H1 (cell line): ENCODE measurements around the gene CHRD. TPM values are rescaled to one million over a fixed set of nuclear protein-coding genes. Genes with fewer than 3 reads are reported as not detected.

ENCODE experiments used
- CTCF ChIA-PET: fragments of 300-600 bp; sonication (Branson Sonifier 250); formaldehyde crosslinking; loops from one replicate; lab custom pipeline; 2021; ENCODE audit not compliant: partially characterized antibody; lab: Charles Lee
- POLR2A ChIA-PET: fragments of 300-600 bp; sonication (Branson Sonifier 250); formaldehyde crosslinking; loops from one replicate; lab custom pipeline; 2021; ENCODE audit warnings: inconsistent platforms; ENCODE audit not compliant: partially characterized antibody; lab: Charles Lee
- DNase-seq, 2 experiments: peaks; one replicate each; pipeline versions ENCODE4 v3.0.0 to v3.0.0-alpha.2; 2010 to 2022; ENCODE audit warnings: low spot score in 2 of 2, low read depth in 1 of 2, mixed read lengths in 1 of 2
- FAIRE-seq: peaks from 2 replicates; lab custom pipeline; 2011; peaks lifted over from hg19 to GRCh38; lab: Jason Lieb, UNC
- H2AFZ ChIP-seq: 2 replicates; pipeline ENCODE4 v1.8.1; 2012; ENCODE audit warnings: low read length, inconsistent platforms
- H2AK5ac ChIP-seq: 2 replicates; pipeline ENCODE4 v1.6.1; 2013; ENCODE audit warnings: low read depth, low read length
- H2BK120ac ChIP-seq: replicated peaks from 2 replicates; pipeline ENCODE3; 2013; ENCODE audit warnings: low read depth, low read length, inconsistent platforms
- H2BK12ac ChIP-seq: 2 replicates; pipeline ENCODE4 v1.6.1; 2013; ENCODE audit warnings: low read depth, low read length
- H2BK15ac ChIP-seq: 2 replicates; pipeline ENCODE4 v1.6.1; 2013; ENCODE audit warnings: low read length
- H2BK20ac ChIP-seq: 2 replicates; pipeline ENCODE4 v1.6.1; 2013; ENCODE audit warnings: low read length
- H2BK5ac ChIP-seq: 2 replicates; pipeline ENCODE4 v1.6.1; 2013; ENCODE audit warnings: low read depth, low read length
- H3K14ac ChIP-seq: 2 replicates; pipeline ENCODE4 v1.6.1; 2013; ENCODE audit warnings: inconsistent platforms; ENCODE audit not compliant: insufficient read length
- H3K18ac ChIP-seq: 2 replicates; pipeline ENCODE4 v1.6.1; 2013; ENCODE audit warnings: low read length; ENCODE audit errors: extremely low read depth
- H3K23ac ChIP-seq: 2 replicates; pipeline ENCODE4 v1.6.1; 2013; ENCODE audit warnings: inconsistent platforms; ENCODE audit not compliant: insufficient read length
- H3K23me2 ChIP-seq: 2 replicates; pipeline ENCODE4 v1.6.1; 2013; ENCODE audit warnings: low read depth, low read length
- H3K27ac ChIP-seq: 2 replicates; pipeline ENCODE4 v1.6.1; 2011; ENCODE audit warnings: low read depth, low read length, inconsistent platforms
- H3K27me3 ChIP-seq, 4 experiments: replicated peaks in 1 of 4; 1 replicate in 1 of 4; 2 replicates in 3 of 4; pipeline versions ENCODE4 v1.6.1 to v1.8.1; 2011 to 2013; ENCODE audit warnings: low read length in 3 of 4, mild to moderate bottlenecking in 3 of 4, inconsistent platforms in 2 of 4, mixed read lengths in 2 of 4, moderate library complexity in 1 of 4; ENCODE audit not compliant: control insufficient read depth in 3 of 4, insufficient read depth in 3 of 4; ENCODE audit errors: extremely low read depth in 1 of 4
- H3K36me3 ChIP-seq, 4 experiments: 2 replicates each; pipeline versions ENCODE4 v1.6.1 to v1.8.1; 2011 to 2013; ENCODE audit warnings: mild to moderate bottlenecking in 4 of 4, low read length in 3 of 4, moderate library complexity in 2 of 4, control low read depth in 1 of 4, inconsistent platforms in 1 of 4; ENCODE audit not compliant: insufficient read depth in 4 of 4, control insufficient read depth in 2 of 4
- H3K4ac ChIP-seq: replicated peaks from 2 replicates; pipeline ENCODE3; 2013; ENCODE audit warnings: low read length, low read depth, mixed read lengths, inconsistent platforms; ENCODE audit not compliant: insufficient read length
- H3K4me1 ChIP-seq, 4 experiments: replicated peaks in 1 of 4; 1 replicate in 1 of 4; 2 replicates in 3 of 4; pipeline versions ENCODE4 v1.6.1 to v1.8.1; 2011 to 2013; ENCODE audit warnings: low read length in 3 of 4, inconsistent platforms in 2 of 4, mixed read lengths in 1 of 4; ENCODE audit not compliant: insufficient read depth in 4 of 4, control insufficient read depth in 3 of 4
- H3K4me2 ChIP-seq, 2 experiments: 2 replicates each; pipeline versions ENCODE4 v1.6.1 to v1.8.1; 2011 to 2013; ENCODE audit warnings: low read depth in 2 of 2, low read length in 2 of 2, control low read depth in 1 of 2, inconsistent platforms in 1 of 2, mild to moderate bottlenecking in 1 of 2; ENCODE audit not compliant: insufficient read depth in 1 of 2
- H3K4me3 ChIP-seq, 4 experiments: fragments of 200-600, 300-600 bp in 1 of 4; sonication (generic), shearing (Covaris generic), sonication (Bioruptor Twin) in 1 of 4; 2 replicates each; pipeline versions ENCODE4 v1.5.1 to v1.8.1; 2011 to 2016; ENCODE audit warnings: low read length in 4 of 4, low read depth in 3 of 4, control low read depth in 2 of 4, inconsistent platforms in 2 of 4, mild to moderate bottlenecking in 2 of 4, mixed read lengths in 1 of 4, moderate library complexity in 1 of 4; ENCODE audit not compliant: insufficient read depth in 2 of 4; ENCODE audit errors: extremely low read depth in 1 of 4
- H3K56ac ChIP-seq: replicated peaks from 2 replicates; pipeline ENCODE3; 2013; ENCODE audit warnings: low read depth, mild to moderate bottlenecking, mixed read lengths, low read length, inconsistent platforms; ENCODE audit not compliant: insufficient read length
- H3K79me1 ChIP-seq: 2 replicates; pipeline ENCODE4 v1.6.1; 2013; ENCODE audit warnings: low read depth, low read length, control low read depth
- H3K79me2 ChIP-seq, 2 experiments: 2 replicates each; pipeline versions ENCODE4 v1.6.1 to v1.8.1; 2012 to 2013; ENCODE audit warnings: low read length in 2 of 2, mild to moderate bottlenecking in 2 of 2, inconsistent platforms in 1 of 2; ENCODE audit not compliant: insufficient read depth in 2 of 2, control insufficient read depth in 1 of 2
- H3K9ac ChIP-seq, 4 experiments: replicated peaks in 1 of 4; 1 replicate in 1 of 4; 2 replicates in 3 of 4; pipeline versions ENCODE4 v1.6.1 to v1.8.1; 2011 to 2013; ENCODE audit warnings: low read depth in 3 of 4, low read length in 3 of 4, control low read depth in 2 of 4, mild to moderate bottlenecking in 2 of 4, moderate library complexity in 2 of 4, inconsistent platforms in 1 of 4; ENCODE audit errors: extremely low read depth in 1 of 4
- H3K9me3 ChIP-seq, 2 experiments: 2 replicates each; pipeline versions ENCODE4 v1.6.1 to v1.8.1; 2012 to 2013; ENCODE audit warnings: mild to moderate bottlenecking in 2 of 2, moderate library complexity in 2 of 2, control low read depth in 1 of 2, inconsistent platforms in 1 of 2, low read depth in 1 of 2, low read length in 1 of 2, mixed read lengths in 1 of 2; ENCODE audit not compliant: insufficient read depth in 2 of 2
- H4K20me1 ChIP-seq, 2 experiments: replicated peaks in 1 of 2; 2 replicates each; pipeline versions ENCODE3 to v1.8.1; 2011 to 2013; ENCODE audit warnings: inconsistent platforms in 2 of 2, low read length in 2 of 2, mild to moderate bottlenecking in 1 of 2; ENCODE audit not compliant: insufficient read depth in 2 of 2, control insufficient read depth in 1 of 2
- H4K5ac ChIP-seq: 2 replicates; pipeline ENCODE4 v1.6.1; 2013; ENCODE audit warnings: low read length, low read depth, mixed read lengths, inconsistent platforms; ENCODE audit not compliant: insufficient read length
- H4K8ac ChIP-seq: 2 replicates; pipeline ENCODE4 v1.8.0; 2013; ENCODE audit warnings: mild to moderate bottlenecking, moderate library complexity, low read length, inconsistent platforms; ENCODE audit not compliant: insufficient read depth; ENCODE audit errors: extremely low read depth
- H4K91ac ChIP-seq: replicated peaks from 2 replicates; pipeline ENCODE3; 2013; ENCODE audit warnings: low read length, mixed read lengths, inconsistent platforms; ENCODE audit not compliant: insufficient read length
- CEBPB ChIP-seq: IDR thresholded peaks from 2 replicates; pipeline ENCODE4 v1.6.1; 2012; ENCODE audit warnings: low read depth, low read length
- KDM4A ChIP-seq: IDR thresholded peaks from one replicate; pipeline ENCODE4 v1.7.1; 2012; ENCODE audit warnings: low read depth, mild to moderate bottlenecking, moderate library complexity, low read length, inconsistent platforms; ENCODE audit not compliant: severe bottlenecking
- RBBP5 ChIP-seq: IDR thresholded peaks from 2 replicates; pipeline ENCODE4 v1.7.1; 2012; ENCODE audit warnings: low read depth, mild to moderate bottlenecking, inconsistent platforms, low read length, moderate library complexity, borderline replicate concordance
- SIN3A ChIP-seq, 2 experiments: IDR thresholded peaks in 1 of 2; conservative IDR thresholded peaks in 1 of 2; 2 replicates each; pipeline ENCODE4 v1.6.1; 2011 to 2012; ENCODE audit warnings: low read length in 2 of 2, improper control_type of control experiment in 1 of 2, low read depth in 1 of 2, mild to moderate bottlenecking in 1 of 2
- SIX5 ChIP-seq: IDR thresholded peaks from 2 replicates; pipeline ENCODE4 v1.6.1; 2011; ENCODE audit warnings: mild to moderate bottlenecking, low read depth, low read length
- SP2 ChIP-seq: IDR thresholded peaks from 2 replicates; pipeline ENCODE4 v1.6.1; 2012; ENCODE audit warnings: mild to moderate bottlenecking, low read length, inconsistent platforms
- SUZ12 ChIP-seq: fragments of 200-600 bp; sonication (generic); IDR thresholded peaks from 2 replicates; pipeline ENCODE4 v1.6.1; 2012; ENCODE audit warnings: mild to moderate bottlenecking, inconsistent platforms, low read length, moderate library complexity, mixed read lengths
- TCF12 ChIP-seq: IDR thresholded peaks from 2 replicates; pipeline ENCODE4 v1.6.1; 2011; ENCODE audit warnings: low read depth, mild to moderate bottlenecking, low read length
- TEAD4 ChIP-seq: IDR thresholded peaks from 2 replicates; pipeline ENCODE4 v1.6.1; 2012; ENCODE audit warnings: low read depth, low read length, inconsistent platforms, mixed read lengths
- USF2 ChIP-seq: IDR thresholded peaks from 2 replicates; pipeline ENCODE4 v1.6.1; 2011; ENCODE audit warnings: low read length, improper control_type of control experiment
- WGBS, 2 experiments: shearing (Covaris generic) in 1 of 2; methylation state at CpG; one replicate each; pipeline versions ENCODE4 v1.1.6 to v1.1.7; 2013 to 2015; ENCODE audit warnings: low lambda C conversion rate in 2 of 2, mixed read lengths in 2 of 2, inconsistent platforms in 1 of 2, low coverage in 1 of 2, missing lambda C conversion rate in 1 of 2; ENCODE audit not compliant: insufficient replicate concordance in 2 of 2, insufficient coverage in 1 of 2, insufficient read length in 1 of 2; ENCODE audit errors: extremely low coverage in 1 of 2, missing lambda C conversion rate in 1 of 2; 5-methylcytosine and 5-hydroxymethylcytosine counted together
- polyA plus RNA-seq, 7 experiments: library from polyadenylated mRNA; depleted of rRNA in 3 of 7; stranded (reverse) in 5 of 7; unstranded in 2 of 7; fragments of >200 nt in 5 of 7; fragments of 200-250 nt in 2 of 7; gene quantifications; 1 replicate in 5 of 7; 2 replicates in 1 of 7; 4 replicates in 1 of 7; pipeline versions ENCODE4 v1.2.1 to v1.2.3, GENCODE V29; 2011 to 2013; ENCODE audit warnings: missing spikeins in 2 of 7, mixed read lengths in 2 of 7
- total RNA-seq: library from RNA; stranded (reverse); fragmentation: NEBNext Ultra II Directional; extraction: Animal tissue kit (Norgen Biotek cat#: 25700); gene quantifications from 2 replicates; pipeline ENCODE4 v1.2.1, GENCODE V29; 2021

The CHRD gene
- total and polyA plus RNA-seq, 2 of the 8 experiments (the other 6 are each of a cell fraction or from before 2014, with no cell fraction given) = 0.62 to 0.86 TPM

GRCh38 chr3:184381261-184382224 is 1.7 kb downstream of the CHRD start:
- H3K23me2 ChIP-seq = peaks cover 15% of the 10 kb centered on the region; the same call in 1 of the 2 replicates
- H3K14ac ChIP-seq = no peak overlapping the region
- peak overlapping the region; percentile 93 to 97 for H3K4me2 ChIP-seq
- no peak overlapping the region for H2BK15ac ChIP-seq
- H4K5ac ChIP-seq = no peak overlapping the region
- no peak overlapping the region for H2BK120ac ChIP-seq
- peaks cover 0 to 33% (median 25%) of the 10 kb centered on the region in 4 experiments; a peak in 6 of 7 replicates for H3K4me1 ChIP-seq
- 8% methylated on average over 51 of the region's 55 CpGs; no CpG with 5 or more reads in 1 of the 2 experiments for WGBS, 2 experiments
- no peak overlapping the region for H3K23ac ChIP-seq
- H2BK5ac ChIP-seq = no peak overlapping the region
- no peak overlapping the region for H2AK5ac ChIP-seq
- no peaks in the 10 kb centered on the region for H3K79me2 ChIP-seq
- H4K20me1 ChIP-seq = peaks cover 2 to 9% of the 10 kb centered on the region in 2 experiments
- no peaks in the 10 kb centered on the region for H3K79me1 ChIP-seq
- no peak overlapping the region for H3K27ac ChIP-seq
- H4K8ac ChIP-seq = peak overlapping the region; percentile 58; the same call in 1 of the 2 replicates
- no peak overlapping the region for H2AFZ ChIP-seq
- CTCF ChIA-PET = interaction anchor here (0.8 to 8.3 kb wide), 12 partner anchors 8 to 176 kb away, joined by 3 to 78 read pairs (median 4); no protein-coding TSS in a partner anchor
- no peaks in the 10 kb centered on the region for H3K9me3 ChIP-seq
- no peak overlapping the region for H3K56ac ChIP-seq
- no peak overlapping the region; the same call in 1 of the 2 replicates for H2BK12ac ChIP-seq
- peak overlapping the region; percentile 52 to 71 (median 55) for H3K4me3 ChIP-seq
- H2BK20ac ChIP-seq = no peak overlapping the region
- no peak overlapping the region for H3K9ac ChIP-seq
- H3K27me3 ChIP-seq = peaks cover 31 to 55% (median 49%) of the 10 kb centered on the region in 4 experiments
- H4K91ac ChIP-seq = no peak overlapping the region
- POLR2A ChIA-PET = interaction anchor here (0.6 to 1.7 kb wide), 6 partner anchors 8 to 769 kb away, joined by 3 to 4 read pairs (median 4); partner anchors contain the start of gene FAM131A
- no peak overlapping the region for H3K4ac ChIP-seq
- FAIRE-seq = no peak
- DNase-seq = no peak
- H3K36me3 ChIP-seq = no peaks in the 10 kb centered on the region
- H3K18ac ChIP-seq = no peak overlapping the region
- TF ChIP-seq TCF12 = no peak
- TF ChIP-seq SIN3A (conservative IDR thresholded peaks at IDR 0.05 in 1 of 2, IDR thresholded peaks at IDR 0.05 in 1 of 2; ENCODE audit: low read depth in 1 of 2, low read length in 2 of 2) = no peak
- no peak for TF ChIP-seq SIX5
- no peak for TF ChIP-seq SP2
- no peak for TF ChIP-seq TEAD4
- peak; percentile 80; the same call in 1 of the 2 replicates for TF ChIP-seq SUZ12
- peak; percentile 48 for TF ChIP-seq KDM4A
- TF ChIP-seq RBBP5 = 0 out of 2 replicates have a peak, but pooled peaks have one; percentile 43
- TF ChIP-seq CEBPB = no peak
- TF ChIP-seq USF2 = no peak
